H1 (cell line): ENCODE data around the gene OXER1. TPM values are rescaled to one million over a fixed set of nuclear protein-coding genes. Genes with fewer than 3 reads are reported as not detected.

Source experiments
- CTCF ChIA-PET: fragments of 300-600 bp; sonication (Branson Sonifier 250); formaldehyde crosslinking; loops from one replicate; lab custom pipeline; 2021; ENCODE audit not compliant: partially characterized antibody; lab: Charles Lee
- POLR2A ChIA-PET: fragments of 300-600 bp; sonication (Branson Sonifier 250); formaldehyde crosslinking; loops from one replicate; lab custom pipeline; 2021; ENCODE audit warnings: inconsistent platforms; ENCODE audit not compliant: partially characterized antibody; lab: Charles Lee
- DNase-seq, 2 experiments: peaks; one replicate each; pipeline versions ENCODE4 v3.0.0 to v3.0.0-alpha.2; 2010 to 2022; ENCODE audit warnings: low spot score in 2 of 2, low read depth in 1 of 2, mixed read lengths in 1 of 2
- FAIRE-seq: peaks from 2 replicates; lab custom pipeline; 2011; peaks lifted over from hg19 to GRCh38; lab: Jason Lieb, UNC
- H2AFZ ChIP-seq: 2 replicates; pipeline ENCODE4 v1.8.1; 2012; ENCODE audit warnings: low read length, inconsistent platforms
- H2AK5ac ChIP-seq: 2 replicates; pipeline ENCODE4 v1.6.1; 2013; ENCODE audit warnings: low read depth, low read length
- H2BK120ac ChIP-seq: replicated peaks from 2 replicates; pipeline ENCODE3; 2013; ENCODE audit warnings: low read depth, low read length, inconsistent platforms
- H2BK12ac ChIP-seq: 2 replicates; pipeline ENCODE4 v1.6.1; 2013; ENCODE audit warnings: low read depth, low read length
- H2BK15ac ChIP-seq: 2 replicates; pipeline ENCODE4 v1.6.1; 2013; ENCODE audit warnings: low read length
- H2BK20ac ChIP-seq: 2 replicates; pipeline ENCODE4 v1.6.1; 2013; ENCODE audit warnings: low read length
- H2BK5ac ChIP-seq: 2 replicates; pipeline ENCODE4 v1.6.1; 2013; ENCODE audit warnings: low read depth, low read length
- H3K14ac ChIP-seq: 2 replicates; pipeline ENCODE4 v1.6.1; 2013; ENCODE audit warnings: inconsistent platforms; ENCODE audit not compliant: insufficient read length
- H3K18ac ChIP-seq: 2 replicates; pipeline ENCODE4 v1.6.1; 2013; ENCODE audit warnings: low read length; ENCODE audit errors: extremely low read depth
- H3K23ac ChIP-seq: 2 replicates; pipeline ENCODE4 v1.6.1; 2013; ENCODE audit warnings: inconsistent platforms; ENCODE audit not compliant: insufficient read length
- H3K23me2 ChIP-seq: 2 replicates; pipeline ENCODE4 v1.6.1; 2013; ENCODE audit warnings: low read depth, low read length
- H3K27ac ChIP-seq: 2 replicates; pipeline ENCODE4 v1.6.1; 2011; ENCODE audit warnings: low read depth, low read length, inconsistent platforms
- H3K27me3 ChIP-seq, 4 experiments: replicated peaks in 1 of 4; 1 replicate in 1 of 4; 2 replicates in 3 of 4; pipeline versions ENCODE4 v1.6.1 to v1.8.1; 2011 to 2013; ENCODE audit warnings: low read length in 3 of 4, mild to moderate bottlenecking in 3 of 4, inconsistent platforms in 2 of 4, mixed read lengths in 2 of 4, moderate library complexity in 1 of 4; ENCODE audit not compliant: control insufficient read depth in 3 of 4, insufficient read depth in 3 of 4; ENCODE audit errors: extremely low read depth in 1 of 4
- H3K36me3 ChIP-seq, 4 experiments: 2 replicates each; pipeline versions ENCODE4 v1.6.1 to v1.8.1; 2011 to 2013; ENCODE audit warnings: mild to moderate bottlenecking in 4 of 4, low read length in 3 of 4, moderate library complexity in 2 of 4, control low read depth in 1 of 4, inconsistent platforms in 1 of 4; ENCODE audit not compliant: insufficient read depth in 4 of 4, control insufficient read depth in 2 of 4
- H3K4ac ChIP-seq: replicated peaks from 2 replicates; pipeline ENCODE3; 2013; ENCODE audit warnings: low read length, low read depth, mixed read lengths, inconsistent platforms; ENCODE audit not compliant: insufficient read length
- H3K4me1 ChIP-seq, 4 experiments: replicated peaks in 1 of 4; 1 replicate in 1 of 4; 2 replicates in 3 of 4; pipeline versions ENCODE4 v1.6.1 to v1.8.1; 2011 to 2013; ENCODE audit warnings: low read length in 3 of 4, inconsistent platforms in 2 of 4, mixed read lengths in 1 of 4; ENCODE audit not compliant: insufficient read depth in 4 of 4, control insufficient read depth in 3 of 4
- H3K4me2 ChIP-seq, 2 experiments: 2 replicates each; pipeline versions ENCODE4 v1.6.1 to v1.8.1; 2011 to 2013; ENCODE audit warnings: low read depth in 2 of 2, low read length in 2 of 2, control low read depth in 1 of 2, inconsistent platforms in 1 of 2, mild to moderate bottlenecking in 1 of 2; ENCODE audit not compliant: insufficient read depth in 1 of 2
- H3K4me3 ChIP-seq, 4 experiments: fragments of 200-600, 300-600 bp in 1 of 4; sonication (generic), shearing (Covaris generic), sonication (Bioruptor Twin) in 1 of 4; 2 replicates each; pipeline versions ENCODE4 v1.5.1 to v1.8.1; 2011 to 2016; ENCODE audit warnings: low read length in 4 of 4, low read depth in 3 of 4, control low read depth in 2 of 4, inconsistent platforms in 2 of 4, mild to moderate bottlenecking in 2 of 4, mixed read lengths in 1 of 4, moderate library complexity in 1 of 4; ENCODE audit not compliant: insufficient read depth in 2 of 4; ENCODE audit errors: extremely low read depth in 1 of 4
- H3K56ac ChIP-seq: replicated peaks from 2 replicates; pipeline ENCODE3; 2013; ENCODE audit warnings: low read depth, mild to moderate bottlenecking, mixed read lengths, low read length, inconsistent platforms; ENCODE audit not compliant: insufficient read length
- H3K79me1 ChIP-seq: 2 replicates; pipeline ENCODE4 v1.6.1; 2013; ENCODE audit warnings: low read depth, low read length, control low read depth
- H3K79me2 ChIP-seq, 2 experiments: 2 replicates each; pipeline versions ENCODE4 v1.6.1 to v1.8.1; 2012 to 2013; ENCODE audit warnings: low read length in 2 of 2, mild to moderate bottlenecking in 2 of 2, inconsistent platforms in 1 of 2; ENCODE audit not compliant: insufficient read depth in 2 of 2, control insufficient read depth in 1 of 2
- H3K9ac ChIP-seq, 4 experiments: replicated peaks in 1 of 4; 1 replicate in 1 of 4; 2 replicates in 3 of 4; pipeline versions ENCODE4 v1.6.1 to v1.8.1; 2011 to 2013; ENCODE audit warnings: low read depth in 3 of 4, low read length in 3 of 4, control low read depth in 2 of 4, mild to moderate bottlenecking in 2 of 4, moderate library complexity in 2 of 4, inconsistent platforms in 1 of 4; ENCODE audit errors: extremely low read depth in 1 of 4
- H3K9me3 ChIP-seq, 2 experiments: 2 replicates each; pipeline versions ENCODE4 v1.6.1 to v1.8.1; 2012 to 2013; ENCODE audit warnings: mild to moderate bottlenecking in 2 of 2, moderate library complexity in 2 of 2, control low read depth in 1 of 2, inconsistent platforms in 1 of 2, low read depth in 1 of 2, low read length in 1 of 2, mixed read lengths in 1 of 2; ENCODE audit not compliant: insufficient read depth in 2 of 2
- H4K20me1 ChIP-seq, 2 experiments: replicated peaks in 1 of 2; 2 replicates each; pipeline versions ENCODE3 to v1.8.1; 2011 to 2013; ENCODE audit warnings: inconsistent platforms in 2 of 2, low read length in 2 of 2, mild to moderate bottlenecking in 1 of 2; ENCODE audit not compliant: insufficient read depth in 2 of 2, control insufficient read depth in 1 of 2
- H4K5ac ChIP-seq: 2 replicates; pipeline ENCODE4 v1.6.1; 2013; ENCODE audit warnings: low read length, low read depth, mixed read lengths, inconsistent platforms; ENCODE audit not compliant: insufficient read length
- H4K8ac ChIP-seq: 2 replicates; pipeline ENCODE4 v1.8.0; 2013; ENCODE audit warnings: mild to moderate bottlenecking, moderate library complexity, low read length, inconsistent platforms; ENCODE audit not compliant: insufficient read depth; ENCODE audit errors: extremely low read depth
- H4K91ac ChIP-seq: replicated peaks from 2 replicates; pipeline ENCODE3; 2013; ENCODE audit warnings: low read length, mixed read lengths, inconsistent platforms; ENCODE audit not compliant: insufficient read length
- ASH2L ChIP-seq: fragments of 200-600, 300-600 bp; sonication (generic); IDR thresholded peaks from one replicate; pipeline ENCODE4 v1.7.1; 2017; ENCODE audit warnings: low read length
- CEBPB ChIP-seq: IDR thresholded peaks from 2 replicates; pipeline ENCODE4 v1.6.1; 2012; ENCODE audit warnings: low read depth, low read length
- CHD2 ChIP-seq: IDR thresholded peaks from 2 replicates; pipeline ENCODE4 v1.6.1; 2012; ENCODE audit warnings: low read length, improper control_type of control experiment
- EGR1 ChIP-seq: IDR thresholded peaks from 2 replicates; pipeline ENCODE4 v1.6.1; 2011; ENCODE audit warnings: low read depth, low read length, borderline replicate concordance
- HDAC6 ChIP-seq: IDR thresholded peaks from one replicate; pipeline ENCODE4 v1.7.1; 2012; ENCODE audit warnings: low read depth, mild to moderate bottlenecking, inconsistent platforms, low read length, moderate library complexity
- JUN ChIP-seq: IDR thresholded peaks from 2 replicates; pipeline ENCODE4 v1.6.1; 2011; ENCODE audit warnings: low read depth, mild to moderate bottlenecking, improper control_type of control experiment, low read length
- MAFK ChIP-seq: IDR thresholded peaks from 2 replicates; pipeline ENCODE4 v1.6.1; 2012; ENCODE audit warnings: low read depth, mild to moderate bottlenecking, improper control_type of control experiment, low read length
- NANOG ChIP-seq: IDR thresholded peaks from 2 replicates; pipeline ENCODE4 v1.6.1; 2011; ENCODE audit warnings: low read length, low read depth, mild to moderate bottlenecking, inconsistent platforms; ENCODE audit not compliant: insufficient read depth, poor library complexity, severe bottlenecking
- SAP30 ChIP-seq: fragments of 300-600 bp; sonication (generic); IDR thresholded peaks from 2 replicates; pipeline ENCODE4 v1.7.1; 2012; ENCODE audit warnings: low read length, moderate library complexity, mild to moderate bottlenecking, inconsistent platforms; ENCODE audit not compliant: insufficient read depth, insufficient replicate concordance
- TAF1 ChIP-seq: IDR thresholded peaks from 2 replicates; pipeline ENCODE4 v1.6.1; 2011; ENCODE audit warnings: mild to moderate bottlenecking, low read depth, low read length
- TAF7 ChIP-seq: optimal IDR thresholded peaks from 2 replicates; pipeline ENCODE3; 2011; ENCODE audit warnings: low read depth, mild to moderate bottlenecking, inconsistent platforms, low read length, moderate library complexity, borderline replicate concordance
- YY1 ChIP-seq: IDR thresholded peaks from 2 replicates; pipeline ENCODE4 v1.6.1; 2011; ENCODE audit warnings: low read depth, mild to moderate bottlenecking, low read length
- WGBS, 2 experiments: shearing (Covaris generic) in 1 of 2; methylation state at CpG; one replicate each; pipeline versions ENCODE4 v1.1.6 to v1.1.7; 2013 to 2015; ENCODE audit warnings: low lambda C conversion rate in 2 of 2, mixed read lengths in 2 of 2, inconsistent platforms in 1 of 2, low coverage in 1 of 2, missing lambda C conversion rate in 1 of 2; ENCODE audit not compliant: insufficient replicate concordance in 2 of 2, insufficient coverage in 1 of 2, insufficient read length in 1 of 2; ENCODE audit errors: extremely low coverage in 1 of 2, missing lambda C conversion rate in 1 of 2; 5-methylcytosine and 5-hydroxymethylcytosine counted together
- polyA plus RNA-seq, 7 experiments: library from polyadenylated mRNA; depleted of rRNA in 3 of 7; stranded (reverse) in 5 of 7; unstranded in 2 of 7; fragments of >200 nt in 5 of 7; fragments of 200-250 nt in 2 of 7; gene quantifications; 1 replicate in 5 of 7; 2 replicates in 1 of 7; 4 replicates in 1 of 7; pipeline versions ENCODE4 v1.2.1 to v1.2.3, GENCODE V29; 2011 to 2013; ENCODE audit warnings: missing spikeins in 2 of 7, mixed read lengths in 2 of 7
- total RNA-seq: library from RNA; stranded (reverse); fragmentation: NEBNext Ultra II Directional; extraction: Animal tissue kit (Norgen Biotek cat#: 25700); gene quantifications from 2 replicates; pipeline ENCODE4 v1.2.1, GENCODE V29; 2021

OXER1 gene
- total and polyA plus RNA-seq, 2 of the 8 experiments (the other 6 are each of a cell fraction or from before 2014, with no cell fraction given) = 1.2 to 2.9 TPM

GRCh38 chr2:42806786-42807185, 42.9 kb upstream of the OXER1 start:
- no peak overlapping the region for H3K4me2 ChIP-seq
- H3K4me1 ChIP-seq = peaks cover 0 to 3% (median 0%) of the 10 kb centered on the region in 4 experiments; a peak in 3 of 7 replicates
- H2BK5ac ChIP-seq = no peak overlapping the region
- DNase-seq (no peak), FAIRE-seq (no peak)
- WGBS, 2 experiments = 89% methylated on average over 6 of the region's 6 CpGs; no CpG with 5 or more reads in 1 of the 2 experiments
- H2BK120ac ChIP-seq = no peak overlapping the region
- no peak overlapping the region for H3K14ac ChIP-seq
- POLR2A ChIA-PET = no interaction called here
- no peak overlapping the region for H2BK20ac ChIP-seq
- H3K4ac ChIP-seq = no peak overlapping the region
- H2AK5ac ChIP-seq = no peak overlapping the region
- no peak for TF ChIP-seq CHD2
- TF ChIP-seq TAF1 = no peak
- TF ChIP-seq NANOG = no peak
- TF ChIP-seq MAFK = no peak
- TF ChIP-seq TAF7 = no peak
- TF ChIP-seq YY1 = no peak
- TF ChIP-seq SAP30 = no peak
- TF ChIP-seq CEBPB = no peak
- no peak for TF ChIP-seq HDAC6
- no peak for TF ChIP-seq JUN
- TF ChIP-seq ASH2L = no peak
- no peak for TF ChIP-seq EGR1
- peaks cover 4% of the 10 kb centered on the region; the same call in 1 of the 2 replicates for H3K23me2 ChIP-seq
- no peaks in the 10 kb centered on the region for H3K79me2 ChIP-seq
- H3K9ac ChIP-seq = no peak overlapping the region
- no peak overlapping the region for H4K8ac ChIP-seq
- H3K18ac ChIP-seq = no peak overlapping the region
- no peaks in the 10 kb centered on the region for H3K27me3 ChIP-seq
- no peak overlapping the region for H3K56ac ChIP-seq
- H2BK12ac ChIP-seq = no peak overlapping the region
- CTCF ChIA-PET = no interaction called here
- no peak overlapping the region for H3K27ac ChIP-seq
- H3K23ac ChIP-seq = no peak overlapping the region
- no peaks in the 10 kb centered on the region for H3K36me3 ChIP-seq
- H3K4me3 ChIP-seq = no peak overlapping the region
- no peak overlapping the region for H2BK15ac ChIP-seq
- H3K9me3 ChIP-seq = no peaks in the 10 kb centered on the region
- no peaks in the 10 kb centered on the region for H4K20me1 ChIP-seq
- H4K91ac ChIP-seq = no peak overlapping the region
- no peak overlapping the region for H4K5ac ChIP-seq
- no peak overlapping the region for H2AFZ ChIP-seq
- no peaks in the 10 kb centered on the region for H3K79me1 ChIP-seq
